ENCODE data around the gene PPOX. TPM values are rescaled to one million over a fixed set of nuclear protein-coding genes. Genes with fewer than 3 reads are reported as not detected.

PPOX gene
- total RNA-seq (2014; rRNA removed; shearing (Covaris generic)) (40.1 and 42.0 TPM in 2 replicates), total RNA-seq (2022) (45.5 and 53.2 TPM in 2 replicates), Bru-seq, nascent RNA (percentile 53 among the genes with signal in this experiment), BruChase-seq, experiment 1, labeled RNA remaining after a 6-hour chase (percentile 64 among the genes with signal in this experiment), BruChase-seq, experiment 2, labeled RNA remaining after a 2-hour chase (percentile 62 among the genes with signal in this experiment)
- long read RNA-seq, transcript PPOX-202 (13 exons, 1,740 nt), result major isoform, 20 of 78 reads
- long read RNA-seq, transcript PPOX-201 (13 exons, 1,686 nt), result minor isoform, 6 of 78 reads
- long read RNA-seq, partial matches to known transcripts, result 2 of 78 reads
- long read RNA-seq, other reads (novel, unspliced or antisense), result 47 of 78 reads

DNA sequence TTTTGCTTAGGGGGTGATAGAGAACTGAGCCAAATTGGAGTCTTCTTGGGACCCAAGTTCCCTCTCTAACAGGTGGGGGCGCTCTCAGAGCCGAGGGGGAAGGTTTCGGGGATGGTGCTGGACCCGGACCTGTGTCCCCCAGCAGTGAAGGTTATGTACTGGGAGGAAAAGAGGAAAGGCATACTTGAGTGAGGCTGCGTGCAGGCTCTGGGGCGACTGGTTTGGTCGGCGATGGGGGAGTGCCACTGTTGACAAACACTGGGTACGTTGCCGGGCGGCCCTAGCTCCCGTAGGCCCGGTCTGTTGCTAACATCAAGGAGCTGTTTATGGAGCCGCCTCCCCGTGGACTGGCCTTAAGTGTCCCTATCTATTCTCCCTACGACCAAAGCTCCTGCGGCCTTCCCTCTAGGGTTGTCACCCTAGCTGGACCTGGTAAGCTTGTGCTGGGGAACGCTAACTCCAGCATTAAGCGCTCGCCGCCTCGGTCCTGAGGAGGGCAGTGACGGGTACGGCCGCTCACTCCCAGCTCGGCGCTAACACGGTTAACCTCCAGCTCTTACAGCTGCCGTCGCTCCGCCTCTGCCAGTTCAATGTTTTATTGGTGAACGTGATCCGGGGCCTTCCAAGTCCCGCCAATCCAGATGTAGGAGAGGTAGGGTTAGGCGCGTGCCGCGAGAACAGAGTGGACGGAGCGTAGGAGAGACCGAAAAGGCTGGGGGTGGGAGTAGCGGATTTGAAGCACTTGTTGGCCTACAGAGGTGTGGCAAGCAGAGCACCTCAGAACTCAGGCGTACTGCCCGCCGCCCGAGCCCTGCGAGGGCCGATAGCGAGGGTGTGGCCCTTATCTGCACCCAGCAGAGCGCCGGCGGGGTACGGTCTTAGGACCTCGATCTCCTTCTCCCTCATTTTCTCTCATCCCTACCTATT, at the start of gene PPOX:
Gene PPOX (plus strand): TSS at position 685 of the 927 bp plus-strand sequence. CDS start 422 bp downstream, outside the sequence.
- H3K4me2 ChIP-seq (ENCODE audit: low read length), result peak within 1 kb of the TSS; percentile 97
- peak within 1 kb of the TSS; percentile 79 for H3K4me3 ChIP-seq (ENCODE audit: low read depth, low read length, poor library complexity, severe bottlenecking)
- H2AFZ ChIP-seq (ENCODE audit: low read length), result peak within 1 kb of the TSS; percentile 74
- intact Hi-C loops (cut with micrococcal nuclease; ENCODE audit: unreplicated experiment), result loop anchor here (1.0 kb wide), 1 partner anchor 11 kb away; the partner anchor contains the start of gene B4GALT3
- H3K4me1 ChIP-seq (ENCODE audit: insufficient read depth, low read length, poor library complexity, severe bottlenecking), result peaks cover 14% of the 10 kb centered on the region
- H3K79me2 ChIP-seq (ENCODE audit: insufficient read depth, low read depth, low read length), result no peaks in the 10 kb centered on the region; the same call in 1 of the 2 replicates
- peaks cover 37% of the 10 kb centered on the region for H3K36me3 ChIP-seq (ENCODE audit: insufficient read depth, low read length)
- no peaks in the 10 kb centered on the region for H4K20me1 ChIP-seq (ENCODE audit: insufficient read depth, low read length)
- POLR2A ChIA-PET, result interaction anchor here (0.5 to 3.9 kb wide), 16 partner anchors 8 to 493 kb away, joined by 3 to 23 read pairs (median 4); partner anchors contain the start of genes B4GALT3, NIT1, PFDN2 and UFC1
- BruUV-seq (replicated peaks), result no TSS peak
- no peaks in the 10 kb centered on the region for H3K9me3 ChIP-seq (ENCODE audit: low read length)
- CTCF ChIA-PET (ENCODE audit: unreplicated experiment), result interaction anchor here (0.6 to 2.0 kb wide), 10 partner anchors 9 to 458 kb away, joined by 3 to 10 read pairs (median 4); partner anchors contain the start of genes APOA2 and B4GALT3
- no peaks in the 10 kb centered on the region for H3K9me2 ChIP-seq (ENCODE audit: insufficient read depth, low read length)
- H3K27ac ChIP-seq (ENCODE audit: low read depth, low read length, poor library complexity, severe bottlenecking), result peak within 1 kb of the TSS; percentile 57
- TF ChIP-seq EZH2phosphoT487 (IDR thresholded peaks at IDR 0.05; ENCODE audit: borderline replicate concordance, low read depth, low read length), result no peak
- TF ChIP-seq, protein P1, sequence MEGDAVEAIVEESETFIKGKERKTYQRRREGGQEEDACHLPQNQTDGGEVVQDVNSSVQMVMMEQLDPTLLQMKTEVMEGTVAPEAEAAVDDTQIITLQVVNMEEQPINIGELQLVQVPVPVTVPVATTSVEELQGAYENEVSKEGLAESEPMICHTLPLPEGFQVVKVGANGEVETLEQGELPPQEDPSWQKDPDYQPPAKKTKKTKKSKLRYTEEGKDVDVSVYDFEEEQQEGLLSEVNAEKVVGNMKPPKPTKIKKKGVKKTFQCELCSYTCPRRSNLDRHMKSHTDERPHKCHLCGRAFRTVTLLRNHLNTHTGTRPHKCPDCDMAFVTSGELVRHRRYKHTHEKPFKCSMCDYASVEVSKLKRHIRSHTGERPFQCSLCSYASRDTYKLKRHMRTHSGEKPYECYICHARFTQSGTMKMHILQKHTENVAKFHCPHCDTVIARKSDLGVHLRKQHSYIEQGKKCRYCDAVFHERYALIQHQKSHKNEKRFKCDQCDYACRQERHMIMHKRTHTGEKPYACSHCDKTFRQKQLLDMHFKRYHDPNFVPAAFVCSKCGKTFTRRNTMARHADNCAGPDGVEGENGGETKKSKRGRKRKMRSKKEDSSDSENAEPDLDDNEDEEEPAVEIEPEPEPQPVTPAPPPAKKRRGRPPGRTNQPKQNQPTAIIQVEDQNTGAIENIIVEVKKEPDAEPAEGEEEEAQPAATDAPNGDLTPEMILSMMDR (conservative IDR thresholded peaks at IDR 0.05; ENCODE audit: low read length), result peak; percentile 87
- peak; percentile 97 for DNase-seq (ENCODE audit: low spot score)

DNA sequence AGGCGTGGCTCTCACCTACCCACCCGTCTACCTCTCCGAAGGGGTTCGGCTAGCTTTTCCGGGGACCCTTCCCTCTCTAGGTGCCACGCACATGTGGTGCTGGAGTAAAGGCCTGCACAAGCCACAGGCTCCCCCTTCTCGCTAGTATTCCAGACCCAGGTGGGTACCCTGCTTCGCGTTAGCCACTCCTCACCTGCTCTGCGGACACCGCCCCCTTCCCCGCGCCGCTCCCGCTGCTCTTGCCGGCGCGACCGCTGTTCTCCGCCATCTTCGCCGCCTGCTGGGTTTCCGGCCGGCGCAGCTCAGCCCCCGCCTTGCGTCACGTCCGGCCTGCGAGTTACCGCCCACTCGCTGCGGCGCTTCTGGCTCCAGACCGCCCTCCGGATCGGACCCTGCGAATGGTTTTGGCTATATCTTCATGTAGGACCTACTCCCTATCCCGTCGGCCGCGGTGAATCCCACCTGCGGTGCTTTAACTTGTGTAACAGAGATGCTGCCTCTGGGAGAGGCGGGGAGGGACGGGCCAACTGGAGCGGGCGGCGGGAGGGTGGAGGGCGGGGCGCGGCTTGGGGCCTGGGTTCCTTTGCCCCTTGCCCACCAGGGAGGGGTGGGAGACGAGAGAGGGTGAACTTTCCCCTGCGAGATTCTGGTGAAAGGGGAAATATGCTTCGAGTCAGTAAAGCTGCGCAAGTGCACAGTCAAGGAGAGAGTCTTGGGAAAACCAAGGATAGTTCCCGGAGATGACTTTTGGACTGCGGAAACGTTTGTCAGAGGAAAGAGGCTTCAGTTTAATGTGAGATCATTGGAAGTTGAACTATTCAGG, 48.3 kb upstream of the PPOX start, which contains the start of the genes NIT1 and PFDN2:
Gene NIT1 (plus strand): TSS at position 347 of the 823 bp plus-strand sequence. CDS start 72 bp downstream, at position 419.
Gene PFDN2 (minus strand): TSS at position 279 of the 823 bp plus-strand sequence. CDS start 11 bp downstream, at position 268.
- peak; percentile 86 for DNase-seq (ENCODE audit: low spot score)
- intact Hi-C loops (cut with micrococcal nuclease; ENCODE audit: unreplicated experiment), result loop anchor here (2.0 kb wide), 1 partner anchor 49 kb away; the partner anchor contains the start of gene ARHGAP30
- TSS peak; percentile 71 for BruUV-seq (replicated peaks)
- peak within 1 kb of the TSS; percentile 98 for H3K4me2 ChIP-seq (ENCODE audit: low read length)
- no peak for TF ChIP-seq EZH2phosphoT487 (IDR thresholded peaks at IDR 0.05; ENCODE audit: borderline replicate concordance, low read depth, low read length)
- TF ChIP-seq, protein P1 (conservative IDR thresholded peaks at IDR 0.05; ENCODE audit: low read length), result 0 out of 2 replicates have a peak, but pooled peaks have one; percentile 14
- CTCF ChIA-PET (ENCODE audit: unreplicated experiment), result interaction anchor here (1.0 kb wide), 1 partner anchor 15 kb away, joined by 4 read pairs; the partner anchor contains the start of gene DEDD
- peaks cover 58% of the 10 kb centered on the region for H3K79me2 ChIP-seq (ENCODE audit: insufficient read depth, low read depth, low read length)
- peaks cover 56% of the 10 kb centered on the region for H3K36me3 ChIP-seq (ENCODE audit: insufficient read depth, low read length)
- POLR2A ChIA-PET, result interaction anchor here (0.5 to 2.3 kb wide), 14 partner anchors 10 to 114 kb away, joined by 3 to 14 read pairs (median 3); partner anchors contain the start of genes ARHGAP30, DEDD, F11R and USF1
- peaks cover 6% of the 10 kb centered on the region; the same call in 1 of the 2 replicates for H4K20me1 ChIP-seq (ENCODE audit: insufficient read depth, low read length)
- H3K4me3 ChIP-seq (ENCODE audit: low read depth, low read length, poor library complexity, severe bottlenecking), result peak within 1 kb of the TSS; percentile 87
- H3K27ac ChIP-seq (ENCODE audit: low read depth, low read length, poor library complexity, severe bottlenecking), result peak within 1 kb of the TSS; percentile 53
- H3K9me2 ChIP-seq (ENCODE audit: insufficient read depth, low read length), result no peaks in the 10 kb centered on the region
- no peaks in the 10 kb centered on the region for H3K9me3 ChIP-seq (ENCODE audit: low read length)
- peaks cover 45% of the 10 kb centered on the region for H3K4me1 ChIP-seq (ENCODE audit: insufficient read depth, low read length, poor library complexity, severe bottlenecking)
- H2AFZ ChIP-seq (ENCODE audit: low read length), result peak within 1 kb of the TSS; percentile 58
